Thyroid gland (tissue), 4 donors: ENCODE results near the gene OSBP.

Experiments
- CTCF ChIP-seq, 6 experiments: fragments of 200-600 bp in 3 of 6; fragments of 450-650 bp in 3 of 6; sonication (generic) in 3 of 6; IDR thresholded peaks; one replicate each; pipeline ENCODE4 v1.5.1; 2016 to 2019; ENCODE audit warnings: antibody characterized with exemption in 6 of 6, mild to moderate bottlenecking in 2 of 6, inconsistent platforms in 1 of 6, moderate library complexity in 1 of 6
- POLR2A ChIP-seq, 2 donors: fragments of 450-650 bp; IDR thresholded peaks; one replicate each; pipeline ENCODE4 v1.6.1; 2017; ENCODE audit warnings: antibody characterized with exemption in 2 of 2, mild to moderate bottlenecking in 2 of 2, moderate library complexity in 1 of 2

- TF ChIP-seq POLR2A (IDR thresholded peaks at IDR 0.05) (no peak), CTCF (IDR thresholded peaks at IDR 0.05) (no peak)
These were observed 13.1 kb downstream of the OSBP start for GRCh38 chr11:59602432-59602831.
